ENCODE measurements around the gene KPNB1.

- TF ChIP-seq CTCF (optimal IDR thresholded peaks at IDR 0.05 in 1 of 3, IDR thresholded peaks at IDR 0.05 in 1 of 3, conservative IDR thresholded peaks at IDR 0.05 in 1 of 3; ENCODE audit: extremely low read depth in 1 of 3, insufficient read depth in 2 of 3, low read length in 3 of 3) = no peak
- TF ChIP-seq EZH2 (IDR thresholded peaks at IDR 0.05; ENCODE audit: low read length) = no peak
Observed at GRCh38 chr17:47674499-47674898, 24.8 kb downstream of the KPNB1 start.

All from keratinocyte (primary cell).